ENCODE results near the gene AGAP1.

Gene AGAP1

DNA sequence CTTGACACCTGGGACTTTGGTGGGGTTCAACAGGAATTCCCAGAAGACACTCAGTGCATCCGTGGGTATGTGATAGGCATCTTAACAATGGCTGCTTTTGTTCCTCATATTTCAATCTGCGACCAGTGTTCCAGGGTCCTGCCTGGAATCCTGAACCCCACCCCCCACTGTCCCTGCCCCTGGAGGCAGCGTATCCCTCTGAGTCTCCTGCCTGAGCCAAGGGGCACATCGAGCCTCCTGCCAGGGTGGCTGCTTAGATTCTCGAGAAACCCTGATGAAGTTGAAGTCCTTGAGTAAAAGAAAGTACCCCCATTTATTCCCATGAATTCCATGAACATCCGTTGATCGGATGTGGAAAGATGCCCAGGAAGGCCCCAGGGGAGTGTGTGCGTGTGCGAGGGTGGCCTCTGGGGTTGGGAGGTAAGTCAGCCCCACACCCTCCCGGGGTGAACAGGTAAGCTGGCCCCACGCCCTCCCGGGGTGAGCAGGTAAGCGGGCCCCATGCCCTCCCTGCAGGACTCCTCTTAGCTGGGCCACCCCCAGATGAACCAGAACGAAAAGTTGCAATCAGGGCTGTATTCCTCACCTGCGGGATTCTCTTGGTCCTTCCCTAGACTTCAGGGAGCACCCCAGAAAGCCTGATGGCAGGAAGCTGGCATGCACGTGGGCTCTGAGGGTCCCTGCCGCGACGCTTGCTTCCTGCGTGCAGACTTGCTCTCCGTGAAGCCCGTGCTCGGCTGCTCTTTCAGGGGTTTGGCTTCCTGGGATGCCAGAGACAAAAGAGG, 253.3 kb downstream of the AGAP1 start:
- no peak overlapping the region for H3K27ac ChIP-seq
- TF ChIP-seq, protein P1, sequence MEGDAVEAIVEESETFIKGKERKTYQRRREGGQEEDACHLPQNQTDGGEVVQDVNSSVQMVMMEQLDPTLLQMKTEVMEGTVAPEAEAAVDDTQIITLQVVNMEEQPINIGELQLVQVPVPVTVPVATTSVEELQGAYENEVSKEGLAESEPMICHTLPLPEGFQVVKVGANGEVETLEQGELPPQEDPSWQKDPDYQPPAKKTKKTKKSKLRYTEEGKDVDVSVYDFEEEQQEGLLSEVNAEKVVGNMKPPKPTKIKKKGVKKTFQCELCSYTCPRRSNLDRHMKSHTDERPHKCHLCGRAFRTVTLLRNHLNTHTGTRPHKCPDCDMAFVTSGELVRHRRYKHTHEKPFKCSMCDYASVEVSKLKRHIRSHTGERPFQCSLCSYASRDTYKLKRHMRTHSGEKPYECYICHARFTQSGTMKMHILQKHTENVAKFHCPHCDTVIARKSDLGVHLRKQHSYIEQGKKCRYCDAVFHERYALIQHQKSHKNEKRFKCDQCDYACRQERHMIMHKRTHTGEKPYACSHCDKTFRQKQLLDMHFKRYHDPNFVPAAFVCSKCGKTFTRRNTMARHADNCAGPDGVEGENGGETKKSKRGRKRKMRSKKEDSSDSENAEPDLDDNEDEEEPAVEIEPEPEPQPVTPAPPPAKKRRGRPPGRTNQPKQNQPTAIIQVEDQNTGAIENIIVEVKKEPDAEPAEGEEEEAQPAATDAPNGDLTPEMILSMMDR (conservative IDR thresholded peaks at IDR 0.05) = no peak

DNA sequence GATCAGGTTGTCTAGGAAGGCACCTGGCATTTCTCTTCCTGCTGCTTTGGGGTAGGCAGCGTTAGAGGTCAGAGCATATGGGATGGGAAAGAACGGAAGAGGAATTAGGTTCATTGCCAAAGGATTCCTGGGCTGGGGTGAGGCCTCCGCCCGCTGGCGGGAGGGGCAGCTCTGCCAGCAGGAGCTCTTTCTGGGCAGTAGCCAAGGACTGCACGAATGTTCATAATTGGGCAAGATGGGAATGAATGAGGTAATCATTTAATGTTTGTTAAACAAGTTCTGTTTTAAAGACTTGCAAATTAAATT, 253.9 kb downstream of the AGAP1 start:
- H3K27ac ChIP-seq = peak overlapping the region; percentile 13; the same call in 1 of the 2 replicates

DNA sequence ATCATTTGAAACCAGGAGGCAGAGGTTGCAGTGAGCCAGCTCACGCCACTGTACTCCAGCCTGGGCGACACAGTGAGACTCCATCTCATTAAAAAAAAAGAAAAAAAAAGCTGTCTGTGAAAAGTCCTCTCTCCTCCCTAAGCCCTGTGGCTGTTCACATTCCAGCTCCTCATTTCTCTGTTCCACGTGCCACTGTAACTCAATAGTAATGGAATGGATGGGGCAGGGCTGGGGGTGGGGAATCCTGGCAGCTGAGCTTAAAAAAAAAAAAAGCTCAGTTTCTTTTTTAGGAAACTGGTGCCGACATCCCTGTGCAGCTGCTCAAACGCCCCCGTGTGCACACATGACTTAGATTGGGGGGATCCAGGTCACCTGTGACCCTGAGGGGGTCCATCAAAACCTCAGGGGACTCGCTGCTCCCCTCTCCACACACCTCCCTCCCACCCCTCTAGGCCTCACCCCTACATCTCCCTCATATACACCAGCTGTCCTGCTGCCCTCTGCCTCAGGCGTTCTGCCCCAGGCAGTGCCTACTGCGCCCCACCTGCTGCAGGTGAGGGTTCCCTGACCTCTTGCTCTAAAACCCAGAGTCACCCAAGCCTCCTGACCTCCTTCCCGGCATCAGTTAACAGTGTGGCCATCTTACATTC, 255.4 kb downstream of the AGAP1 start:
- TF ChIP-seq, protein P1 (conservative IDR thresholded peaks at IDR 0.05) = no peak
- H3K27ac ChIP-seq = no peak overlapping the region

More for the DNA sequence above, 253.9 kb downstream of the AGAP1 start:
- TF ChIP-seq, protein P1 (conservative IDR thresholded peaks at IDR 0.05) = no peak

DNA sequence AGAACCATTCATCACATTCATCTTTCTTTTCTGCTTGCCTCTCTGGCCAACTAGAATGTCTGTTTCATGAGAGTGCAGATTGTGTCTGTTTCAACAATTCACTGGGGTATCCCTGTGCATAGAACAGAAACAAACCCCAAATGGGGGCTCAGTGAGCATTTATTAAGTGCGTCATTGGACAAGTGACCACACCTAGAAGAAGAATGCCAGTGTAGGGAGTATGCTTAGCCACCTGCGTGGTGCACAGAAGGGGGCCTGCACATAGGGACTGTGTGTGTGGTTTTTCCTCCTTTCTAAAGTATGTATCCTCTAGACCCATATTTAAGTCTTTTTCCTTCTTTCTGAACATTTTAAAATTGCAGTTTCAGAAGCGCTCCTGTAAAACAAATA, 255.9 kb downstream of the AGAP1 start:
- H3K27ac ChIP-seq = no peak overlapping the region
- TF ChIP-seq, protein P1 (conservative IDR thresholded peaks at IDR 0.05) = no peak

DNA sequence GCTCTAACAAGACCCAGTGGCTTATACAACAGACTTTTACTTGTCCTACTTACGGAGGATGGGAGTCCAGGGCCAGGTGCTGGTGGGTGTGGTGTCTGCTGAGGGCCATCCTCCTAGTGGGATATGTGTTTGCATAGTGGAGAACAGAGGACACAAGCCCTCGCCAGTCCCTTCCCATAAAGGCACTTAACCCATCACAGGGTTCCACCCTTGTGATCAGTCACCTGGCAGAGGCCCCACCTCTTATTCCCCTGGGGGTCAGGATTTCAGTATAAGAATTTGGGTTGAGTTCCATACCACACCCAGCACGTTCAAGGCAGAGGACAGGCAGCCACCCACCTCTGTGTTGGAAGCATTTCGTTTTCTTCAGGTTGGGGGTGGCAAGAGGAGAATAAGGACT, 259.0 kb downstream of the AGAP1 start:
- TF ChIP-seq, protein P1 (conservative IDR thresholded peaks at IDR 0.05) = no peak
- H3K27ac ChIP-seq = peak overlapping the region; percentile 80

DNA sequence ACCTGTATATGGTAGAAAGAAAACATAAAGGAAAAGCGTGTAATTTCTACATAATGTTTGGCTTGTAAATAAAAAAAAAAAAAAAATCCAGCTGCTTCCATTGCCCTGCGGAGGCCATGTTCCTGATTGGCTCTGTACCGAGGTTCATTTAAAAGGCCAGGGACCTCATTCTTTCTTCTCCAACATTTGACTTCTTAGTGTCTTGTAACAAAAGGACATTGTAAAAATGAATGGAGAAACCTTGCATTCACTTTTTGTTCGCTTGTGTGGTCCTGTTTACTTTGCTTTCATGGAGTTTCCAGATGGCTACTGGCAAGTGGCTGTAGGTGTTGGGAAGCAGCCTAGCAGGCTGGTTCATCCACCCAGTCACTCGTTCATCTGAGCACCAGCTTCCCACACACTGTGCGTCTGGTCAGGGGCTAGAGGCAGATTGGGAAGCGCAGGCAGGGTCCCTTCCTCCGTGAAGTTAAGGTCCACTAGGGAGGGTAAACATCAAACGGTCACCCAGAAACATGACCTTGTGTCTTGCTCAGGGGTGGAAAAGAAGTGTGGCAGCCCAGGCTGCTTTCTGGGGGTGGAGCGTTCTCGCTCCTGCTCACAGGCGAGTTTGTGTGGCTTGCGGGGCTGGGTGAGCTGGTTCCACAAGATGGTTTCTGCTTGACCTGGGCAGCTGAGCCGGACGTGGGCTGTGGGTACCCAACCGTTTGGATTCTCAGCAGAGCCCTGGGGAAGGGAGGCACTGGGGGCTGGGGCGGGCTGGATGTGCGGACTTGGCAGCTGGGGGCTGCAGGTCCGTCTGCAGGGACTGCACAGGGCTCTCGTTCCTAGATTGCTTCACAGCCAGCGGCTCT, 260.7 kb downstream of the AGAP1 start:
- peak overlapping the region; percentile 80 for H3K27ac ChIP-seq
- TF ChIP-seq, protein P1 (conservative IDR thresholded peaks at IDR 0.05) = no peak

DNA sequence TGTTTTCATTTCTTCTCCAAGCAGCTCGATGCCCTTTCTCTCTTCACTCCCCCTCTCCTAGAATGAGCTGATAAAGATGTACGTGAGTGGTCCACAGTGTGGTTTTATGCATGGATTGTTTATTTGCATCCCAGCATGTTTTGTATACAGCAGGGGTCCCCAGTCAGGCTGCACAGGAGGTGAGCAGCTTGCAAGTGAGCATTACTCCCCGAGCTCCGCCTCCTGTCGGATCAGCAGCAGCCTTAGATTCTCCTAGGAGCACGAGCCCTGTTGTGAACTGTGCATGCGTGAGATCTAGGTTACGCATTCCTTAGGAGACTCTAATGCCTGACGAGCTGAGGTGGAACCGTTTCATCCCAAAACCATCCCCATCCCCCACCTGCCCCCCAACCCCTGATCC, 262.6 kb downstream of the AGAP1 start:
- TF ChIP-seq, protein P1 (conservative IDR thresholded peaks at IDR 0.05) = no peak
- H3K27ac ChIP-seq = no peak overlapping the region; the same call in 1 of the 2 replicates

Data from VCaP (cell line).